Ishikawa (cell line): Measurements from ENCODE around the gene IRF2BPL.

Source experiments
- NFIC ChIP-seq: IDR thresholded peaks from 2 replicates; pipeline ENCODE4 v1.6.1; 2012
- TAF1 ChIP-seq: IDR thresholded peaks from 2 replicates; pipeline ENCODE4 v1.6.1; 2012; ENCODE audit warnings: low read depth, mild to moderate bottlenecking
- YY1 ChIP-seq: IDR thresholded peaks from 2 replicates; pipeline ENCODE4 v1.6.1; 2012; ENCODE audit warnings: low read depth

DNA sequence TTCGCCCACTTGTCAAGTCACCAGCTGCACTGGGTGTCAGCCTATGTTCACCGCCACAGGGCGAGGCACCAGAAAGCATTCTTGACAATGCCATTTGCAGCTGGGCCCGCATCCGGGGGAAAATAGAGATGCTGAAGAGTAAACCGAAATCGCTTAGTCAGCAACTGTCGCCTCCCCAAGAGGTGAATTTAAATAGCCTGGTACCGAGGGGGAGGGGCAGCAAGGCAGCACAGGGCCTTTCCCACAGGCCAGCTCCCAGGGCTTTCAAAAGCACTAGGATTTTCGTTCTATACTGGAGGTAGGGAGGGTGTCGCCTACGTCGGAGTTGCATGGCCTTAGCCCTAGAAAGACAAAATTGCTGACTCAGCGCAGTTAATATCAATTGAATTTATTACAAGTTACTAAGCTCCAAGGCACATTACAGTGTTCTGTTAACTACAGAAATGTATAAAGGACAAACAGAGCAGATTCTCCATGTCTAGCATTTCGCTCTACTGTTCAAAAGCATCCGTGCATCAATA is 4.3 kb downstream of the IRF2BPL start:
- TF ChIP-seq NFIC (no peak), YY1 (no peak), TAF1 (no peak)
